SK-N-MC (cell line): ENCODE data around the gene PLA1A.
"Not testable (repeated sequence)": the region's sequence is repeated elsewhere in the genome, so short reads cannot be mapped to it uniquely, and the experiment has no call there.

Experiments
- DNase-seq: peaks from one replicate; pipeline ENCODE4 v3.0.0-alpha.2; 2011; ENCODE audit warnings: low read depth, low spot score
- H3K27ac ChIP-seq: fragments of 200-600 bp; sonication (generic); 2 replicates; pipeline ENCODE4 v1.5.1; 2016; ENCODE audit warnings: mixed run types
- H3K36me3 ChIP-seq: fragments of 200-600 bp; sonication (generic); 2 replicates; pipeline ENCODE4 v1.6.1; 2017; ENCODE audit warnings: antibody characterized with exemption, low read length, mixed read lengths; ENCODE audit not compliant: insufficient read depth
- H3K4me3 ChIP-seq: fragments of 200-600 bp; sonication (generic); 2 replicates; pipeline ENCODE4 v1.5.1; 2016
- H3K9ac ChIP-seq: fragments of 200-600 bp; sonication (generic); 2 replicates; pipeline ENCODE4 v1.8.0; 2017; ENCODE audit warnings: mixed run types, mixed read lengths; ENCODE audit not compliant: insufficient read length
- H3K9me3 ChIP-seq: fragments of 200-600 bp; sonication (generic); 2 replicates; pipeline ENCODE4 v1.6.1; 2017; ENCODE audit warnings: low read depth, mild to moderate bottlenecking, antibody characterized with exemption, low read length, moderate library complexity, mixed read lengths
- EZH2 ChIP-seq: fragments of 200-600 bp; sonication (generic); IDR thresholded peaks from one replicate; pipeline ENCODE4 v1.6.1; 2017; ENCODE audit warnings: antibody characterized with exemption
- FOXP2 ChIP-seq: optimal IDR thresholded peaks from 2 replicates; pipeline ENCODE3; 2011; ENCODE audit warnings: mild to moderate bottlenecking, moderate library complexity; ENCODE audit not compliant: insufficient read depth; ENCODE audit errors: extremely low read length, control extremely low read depth
- POLR2AphosphoS5 ChIP-seq: IDR thresholded peaks from 2 replicates; pipeline ENCODE4 v1.6.1; 2012; ENCODE audit warnings: mild to moderate bottlenecking, low read depth, low read length, borderline replicate concordance

PLA1A gene

GRCh38 chr3:119597548-119598288 lies at the start of gene PLA1A:
PLA1A (plus strand) TSS chr3:119597885; CDS start chr3:119597914, 29 bp downstream.
- TF ChIP-seq EZH2 (no peak), FOXP2 (no peak), POLR2AphosphoS5 (no peak)
- Histone ChIP-seq H3K4me3 (no peak within 1 kb of the TSS), H3K36me3 (no peaks in the 10 kb centered on the region), H3K9me3 (no peaks in the 10 kb centered on the region), H3K9ac (no peak within 1 kb of the TSS), H3K27ac (no peak within 1 kb of the TSS)
- no peak for DNase-seq

- no peak for DNase-seq
- Histone ChIP-seq H3K9ac (no peak overlapping the region), H3K4me3 (no peak overlapping the region), H3K36me3 (no peaks in the 10 kb centered on the region), H3K27ac (no peak overlapping the region), H3K9me3 (no peaks in the 10 kb centered on the region)
- TF ChIP-seq FOXP2 (no peak), POLR2AphosphoS5 (no peak), EZH2 (no peak)
Observed at GRCh38 chr3:119548341-119548740, 49.3 kb upstream of the PLA1A start.

- Histone ChIP-seq H3K9ac (no peak overlapping the region), H3K4me3 (no peak overlapping the region), H3K9me3 (no peaks in the 10 kb centered on the region), H3K36me3 (no peaks in the 10 kb centered on the region), H3K27ac (no peak overlapping the region)
- no peak for DNase-seq
- TF ChIP-seq FOXP2 = no peak
- TF ChIP-seq POLR2AphosphoS5 = no peak
- TF ChIP-seq EZH2 = no peak
Observed at GRCh38 chr3:119550192-119550910, 47.3 kb upstream of the PLA1A start.

- TF ChIP-seq POLR2AphosphoS5 (no peak), EZH2 (no peak), FOXP2 (no peak)
Observed at GRCh38 chr3:119551598-119551997, 46.1 kb upstream of the PLA1A start.

GRCh38 chr3:119552928-119553327 lies 44.8 kb upstream of the PLA1A start:
- H3K4me3 ChIP-seq, H3K36me3 ChIP-seq, H3K9ac ChIP-seq, DNase-seq, H3K27ac ChIP-seq, H3K9me3 ChIP-seq: not testable (repeated sequence)

More at GRCh38 chr3:119551598-119551997, 46.1 kb upstream of the PLA1A start:
- H3K36me3 ChIP-seq = no peaks in the 10 kb centered on the region
- DNase-seq = no peak
- H3K4me3 ChIP-seq = no peak overlapping the region
- H3K9ac ChIP-seq = no peak overlapping the region
- H3K9me3 ChIP-seq = no peaks in the 10 kb centered on the region
- no peak overlapping the region for H3K27ac ChIP-seq

GRCh38 chr3:119553823-119554415 lies 43.8 kb upstream of the PLA1A start:
- Histone ChIP-seq H3K9ac (no peak overlapping the region), H3K4me3 (no peak overlapping the region), H3K9me3 (no peaks in the 10 kb centered on the region), H3K36me3 (no peaks in the 10 kb centered on the region), H3K27ac (no peak overlapping the region)
- no peak for DNase-seq
- TF ChIP-seq FOXP2 = no peak

- Histone ChIP-seq H3K36me3 (no peaks in the 10 kb centered on the region), H3K9ac (no peak overlapping the region), H3K9me3 (no peaks in the 10 kb centered on the region), H3K27ac (no peak overlapping the region), H3K4me3 (no peak overlapping the region)
- TF ChIP-seq POLR2AphosphoS5 (no peak), FOXP2 (no peak), EZH2 (no peak)
- DNase-seq = no peak
Observed at GRCh38 chr3:119555309-119555735, 42.4 kb upstream of the PLA1A start.

- Histone ChIP-seq H3K9me3 (no peaks in the 10 kb centered on the region), H3K27ac (no peak overlapping the region), H3K9ac (no peak overlapping the region), H3K36me3 (no peaks in the 10 kb centered on the region), H3K4me3 (no peak overlapping the region)
- no peak for DNase-seq
- no peak for TF ChIP-seq POLR2AphosphoS5
- TF ChIP-seq FOXP2 = no peak
- no peak for TF ChIP-seq EZH2
Observed at GRCh38 chr3:119555929-119556328, 41.8 kb upstream of the PLA1A start.
